ENCODE measurements around the gene PKD1. TPM values are rescaled to one million over a fixed set of nuclear protein-coding genes. Genes with fewer than 3 reads are reported as not detected.
A peak's percentile ranks its signal among the peaks of the same experiment; 100 is the strongest.

The PKD1 gene
- total and polyA plus RNA-seq, 4 experiments from 2014 or later, result 2.3 to 126 (median 68.1) TPM

DNA sequence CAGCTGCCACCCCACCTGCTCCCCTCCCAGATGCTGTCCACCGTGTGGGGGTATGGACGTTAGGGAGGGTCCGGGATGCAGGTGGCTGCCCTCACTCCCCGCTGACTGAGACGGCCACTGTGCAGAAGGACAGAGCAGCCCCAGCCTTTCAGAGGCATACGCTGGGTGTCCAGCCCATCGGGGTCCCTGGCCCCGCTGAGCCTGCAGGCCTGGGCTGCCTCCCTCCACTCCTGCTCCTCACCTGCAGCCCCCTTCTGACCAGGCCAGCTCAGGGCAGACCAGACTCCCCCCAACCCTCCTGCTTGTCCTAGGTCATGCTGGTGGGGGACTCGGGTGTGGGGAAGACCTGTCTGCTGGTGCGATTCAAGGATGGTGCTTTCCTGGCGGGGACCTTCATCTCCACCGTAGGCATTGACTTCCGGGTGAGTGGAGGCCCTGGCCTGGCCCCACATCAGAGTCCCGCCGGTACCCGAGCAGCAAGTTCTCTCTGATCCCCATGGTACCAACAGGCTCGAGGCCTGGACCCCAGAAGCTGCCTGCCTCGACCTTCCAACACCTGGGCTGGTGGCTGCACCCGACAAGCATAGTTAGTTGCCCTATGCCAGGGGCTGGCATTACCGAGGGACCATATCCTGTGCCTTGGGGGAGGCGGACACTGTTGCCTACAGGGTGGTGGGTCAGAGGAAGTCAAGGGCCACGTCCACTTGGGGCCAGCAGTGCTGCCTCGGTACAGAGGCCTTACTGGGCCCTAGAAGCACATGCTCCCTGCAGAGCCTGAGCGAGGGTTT, 14.1 kb upstream of the PKD1 start:
- H3K9me3 Mint-ChIP-seq, result no peaks in the 10 kb centered on the region
- peak overlapping the region in 7 of 8 donors; percentile 5 to 62 (median 49) for H3K4me3 Mint-ChIP-seq
- peaks cover 65% of the 10 kb centered on the region for H3K4me1 ChIP-seq (ENCODE audit: insufficient read depth, low read length)
- peaks cover 4% of the 10 kb centered on the region for H3K36me3 ChIP-seq (ENCODE audit: insufficient read depth, low read length)
- no peaks in the 10 kb centered on the region for H3K27me3 Mint-ChIP-seq
- H3K27ac ChIP-seq (ENCODE audit: low read depth, low read length), result no peak overlapping the region
- H3K36me3 Mint-ChIP-seq, result peaks cover 0 to 6% of the 10 kb centered on the region in 2 donors
- H3K27ac Mint-ChIP-seq, result peak overlapping the region in 1 of 7 donors; percentile 41
- H3K9me3 ChIP-seq (ENCODE audit: control insufficient read depth in 1 of 2, low read length in 2 of 2), result no peaks in the 10 kb centered on the region
- no peaks in the 10 kb centered on the region for H3K27me3 ChIP-seq (ENCODE audit: insufficient read depth, low read length)
- intact Hi-C loops (cut with micrococcal nuclease), result loop anchor here (10.0 kb wide), 1 partner anchor 285 kb away; no protein-coding TSS in a partner anchor
- CTCF ChIA-PET (ENCODE audit: partially characterized antibody), result interaction anchor here (0.6 to 4.0 kb wide), 4 partner anchors 9 to 134 kb away, joined by 3 to 38 read pairs (median 4); no protein-coding TSS in a partner anchor
- peaks cover 14 to 50% (median 29%) of the 10 kb centered on the region in 4 donors for H3K4me1 Mint-ChIP-seq
- DNase-seq, result peak in 1 of 5 donors; percentile 40
- H3K4me3 ChIP-seq (ENCODE audit: low read length in 2 of 2), result no peak overlapping the region
- POLR2A ChIA-PET (ENCODE audit: partially characterized antibody), result no interaction called here

DNA sequence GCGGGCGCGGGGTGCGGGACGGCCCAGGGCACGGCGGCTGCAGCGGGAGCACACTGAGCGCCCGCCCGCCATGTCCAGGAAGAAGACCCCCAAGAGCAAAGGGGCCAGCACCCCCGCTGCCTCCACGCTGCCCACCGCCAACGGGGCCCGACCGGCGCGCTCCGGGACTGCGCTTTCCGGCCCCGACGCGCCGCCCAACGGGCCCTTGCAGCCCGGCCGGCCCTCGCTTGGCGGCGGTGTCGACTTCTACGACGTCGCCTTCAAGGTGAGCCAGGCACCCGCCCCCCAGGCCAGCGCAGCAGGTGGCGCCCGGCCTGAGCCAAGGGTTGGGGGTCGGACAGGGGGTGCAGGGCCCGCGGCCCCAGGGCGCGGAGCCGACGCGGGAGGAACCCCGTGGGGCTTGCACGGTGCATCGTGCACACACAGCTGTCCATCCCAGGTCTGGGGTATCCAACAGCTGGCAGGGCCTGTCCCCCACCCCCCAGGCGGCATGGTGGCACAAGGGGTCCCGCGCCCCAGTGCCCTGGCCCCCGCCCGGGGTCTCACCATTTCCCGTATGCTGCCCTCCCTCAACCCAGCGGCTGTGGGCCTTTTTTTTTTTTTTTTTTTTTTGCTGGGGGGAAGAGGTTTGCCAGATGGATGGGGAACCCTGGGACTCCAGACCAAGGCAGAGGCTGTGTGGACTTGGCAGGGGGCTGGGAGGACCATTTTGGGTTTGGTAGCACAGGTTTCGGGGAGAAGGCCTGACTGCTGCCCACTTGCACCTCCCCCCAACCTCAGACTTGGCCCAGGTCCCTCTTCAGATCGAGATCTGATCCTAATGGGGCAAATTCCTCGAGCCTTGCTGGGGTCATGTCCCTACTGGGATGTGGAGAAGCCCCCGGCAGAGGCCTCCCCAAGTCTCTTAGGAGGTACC, 13.3 kb upstream of the PKD1 start:
- Histone ChIP-seq H3K27me3 (ENCODE audit: insufficient read depth, low read length) (no peaks in the 10 kb centered on the region), H3K27ac (ENCODE audit: low read depth, low read length) (no peak overlapping the region), H3K9me3 (ENCODE audit: control insufficient read depth in 1 of 2, low read length in 2 of 2) (no peaks in the 10 kb centered on the region), H3K4me1 (ENCODE audit: insufficient read depth, low read length) (peaks cover 56% of the 10 kb centered on the region), H3K4me3 (ENCODE audit: low read length in 2 of 2) (peak overlapping the region in 1 of 2 donors; percentile 35), H3K36me3 (ENCODE audit: insufficient read depth, low read length) (peaks cover 4% of the 10 kb centered on the region)
- DNase-seq, result peak in 2 of 5 donors; percentile 26 to 37
- ChIA-PET CTCF (ENCODE audit: partially characterized antibody) (interaction anchor here (1.4 kb wide), 1 partner anchor 8 kb away, joined by 4 read pairs; no protein-coding TSS in a partner anchor), POLR2A (ENCODE audit: partially characterized antibody) (interaction anchor here (0.6 to 2.2 kb wide), 2 partner anchors 185 to 819 kb away, joined by 4 to 10 read pairs; partner anchors contain the start of gene RPS2)
- Mint-ChIP-seq H3K27ac (no peak overlapping the region), H3K4me3 (peak overlapping the region in 5 of 8 donors; percentile 13 to 70 (median 45)), H3K27me3 (no peaks in the 10 kb centered on the region), H3K9me3 (no peaks in the 10 kb centered on the region), H3K4me1 (peaks cover 12 to 42% (median 22%) of the 10 kb centered on the region in 4 donors), H3K36me3 (peaks cover 0 to 4% of the 10 kb centered on the region in 2 donors)
- intact Hi-C loops (cut with micrococcal nuclease), result no loop called here

DNA sequence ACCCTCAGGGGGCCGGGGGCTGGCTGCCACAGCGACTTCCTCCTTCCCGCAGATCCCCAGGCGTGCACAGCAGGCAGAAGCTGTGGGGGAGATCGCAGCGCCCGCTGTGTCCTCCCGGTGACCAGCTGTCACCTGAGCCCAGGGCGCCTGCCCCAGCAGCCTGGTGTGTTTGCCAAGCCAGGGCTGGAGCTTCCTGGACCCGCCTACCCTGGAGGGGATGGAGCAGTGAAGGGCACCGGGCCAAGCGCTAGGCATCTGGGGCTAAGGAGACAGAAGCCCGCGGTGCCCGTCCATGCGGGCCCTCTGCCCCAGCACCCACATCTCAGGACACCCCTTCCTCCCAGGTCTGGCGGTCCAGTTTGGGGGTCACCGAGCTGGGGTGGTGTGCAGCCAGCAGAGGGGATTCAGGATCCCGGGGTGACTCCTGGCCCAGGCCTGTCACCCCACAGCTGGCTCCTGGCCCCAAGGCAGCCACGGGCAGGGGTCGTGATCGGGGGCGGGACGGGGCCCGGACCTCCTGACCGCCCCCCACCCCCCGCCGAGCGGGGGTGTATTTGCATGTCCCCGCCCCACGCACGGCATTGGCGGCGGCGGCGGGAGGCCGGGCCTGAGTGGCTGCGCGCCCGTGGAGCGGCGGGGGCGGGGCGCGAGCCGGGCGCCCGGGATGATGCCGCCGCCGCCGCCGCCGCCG, 12.4 kb upstream of the PKD1 start, which contains the start of gene RAB26:
RAB26 (plus strand) TSS at position 645 of the 691 bp plus-strand sequence. CDS start 159 bp downstream, outside the sequence.
- intact Hi-C loops (cut with micrococcal nuclease), result no loop called here
- POLR2A ChIA-PET (ENCODE audit: partially characterized antibody), result interaction anchor here (0.9 to 3.0 kb wide), 3 partner anchors 7 to 184 kb away, joined by 4 to 26 read pairs (median 10); partner anchors contain the start of genes RPS2, TBL3 and TRAF7
- Mint-ChIP-seq H3K4me1 (peaks cover 5 to 33% (median 14%) of the 10 kb centered on the region in 4 donors), H3K36me3 (no peaks in the 10 kb centered on the region), H3K4me3 (peak within 1 kb of the TSS in 6 of 8 donors; percentile 25 to 70 (median 48)), H3K9me3 (no peaks in the 10 kb centered on the region), H3K27ac (no peak within 1 kb of the TSS), H3K27me3 (no peaks in the 10 kb centered on the region)
- CTCF ChIA-PET (ENCODE audit: partially characterized antibody), result interaction anchor here (1.1 to 1.9 kb wide), 4 partner anchors 12 to 144 kb away, joined by 3 to 6 read pairs (median 3); partner anchors contain the start of gene PKD1
- Histone ChIP-seq H3K4me3 (ENCODE audit: low read length in 2 of 2) (peak within 1 kb of the TSS in 1 of 2 donors; percentile 35), H3K27me3 (ENCODE audit: insufficient read depth, low read length) (no peaks in the 10 kb centered on the region), H3K36me3 (ENCODE audit: insufficient read depth, low read length) (peaks cover 4% of the 10 kb centered on the region), H3K27ac (ENCODE audit: low read depth, low read length) (no peak within 1 kb of the TSS), H3K9me3 (ENCODE audit: control insufficient read depth in 1 of 2, low read length in 2 of 2) (no peaks in the 10 kb centered on the region), H3K4me1 (ENCODE audit: insufficient read depth, low read length) (peaks cover 48% of the 10 kb centered on the region)
- peak; percentile 53 to 63 (median 59) for DNase-seq

DNA sequence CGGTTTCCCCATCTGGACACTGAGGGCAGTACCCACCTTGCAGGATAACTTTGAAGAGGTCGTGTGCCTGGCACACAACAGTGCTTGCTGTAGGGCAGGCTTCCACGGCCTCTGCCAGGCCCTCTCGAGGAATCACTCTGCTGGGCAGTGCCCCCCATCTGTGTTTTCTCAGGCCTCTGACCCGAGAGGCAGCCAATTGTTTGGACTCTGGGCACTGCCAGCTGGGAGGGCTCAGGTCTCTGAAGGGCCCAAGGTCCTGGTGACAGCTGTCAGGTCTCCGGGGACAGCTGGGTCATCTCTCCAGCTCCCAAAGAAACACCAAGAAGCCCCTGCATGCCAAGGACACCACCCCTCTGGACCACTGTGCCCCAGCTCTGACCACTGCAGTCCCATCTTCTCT, 11.7 kb upstream of the PKD1 start:
- Histone ChIP-seq H3K4me3 (ENCODE audit: low read length in 2 of 2) (no peak overlapping the region), H3K27me3 (ENCODE audit: insufficient read depth, low read length) (no peaks in the 10 kb centered on the region), H3K27ac (ENCODE audit: low read depth, low read length) (no peak overlapping the region), H3K36me3 (ENCODE audit: insufficient read depth, low read length) (peaks cover 4% of the 10 kb centered on the region), H3K4me1 (ENCODE audit: insufficient read depth, low read length) (peaks cover 40% of the 10 kb centered on the region), H3K9me3 (ENCODE audit: control insufficient read depth in 1 of 2, low read length in 2 of 2) (no peaks in the 10 kb centered on the region)
- H3K27ac Mint-ChIP-seq, result peak overlapping the region in 2 of 7 donors; percentile 62 to 66
- H3K9me3 Mint-ChIP-seq, result no peaks in the 10 kb centered on the region
- intact Hi-C loops (cut with micrococcal nuclease), result no loop called here
- no peaks in the 10 kb centered on the region for H3K27me3 Mint-ChIP-seq
- CTCF ChIA-PET (ENCODE audit: partially characterized antibody), result interaction anchor here (1.1 to 1.9 kb wide), 4 partner anchors 12 to 144 kb away, joined by 3 to 6 read pairs (median 3); partner anchors contain the start of gene PKD1
- POLR2A ChIA-PET (ENCODE audit: partially characterized antibody), result interaction anchor here (0.9 to 3.0 kb wide), 3 partner anchors 8 to 183 kb away, joined by 4 to 26 read pairs (median 10); partner anchors contain the start of genes RPS2, TBL3 and TRAF7
- H3K36me3 Mint-ChIP-seq, result no peaks in the 10 kb centered on the region
- peak in 1 of 5 donors; percentile 32 for DNase-seq
- peaks cover 4 to 26% (median 13%) of the 10 kb centered on the region in 4 donors for H3K4me1 Mint-ChIP-seq
- H3K4me3 Mint-ChIP-seq, result peak overlapping the region in 5 of 8 donors; percentile 30 to 71 (median 51)

DNA sequence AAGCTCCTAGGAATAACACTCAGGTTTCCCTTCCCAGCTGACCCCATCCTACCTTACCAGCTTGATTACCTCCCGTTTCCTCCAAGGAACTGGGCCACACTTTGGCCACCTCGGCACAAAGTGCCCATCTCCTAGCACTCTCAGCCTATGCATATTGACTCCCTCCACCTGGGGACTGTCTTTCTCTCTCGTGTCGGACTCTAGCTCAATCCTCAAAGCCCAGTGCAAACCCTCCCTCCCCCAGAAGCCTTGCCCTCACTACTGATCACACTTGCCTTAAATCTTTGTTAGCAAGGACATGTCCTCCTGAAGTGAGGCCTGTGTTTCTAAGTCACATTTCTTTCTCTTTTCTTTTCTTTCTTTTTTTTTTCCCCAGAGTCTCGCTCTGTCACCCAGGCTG, 10.1 kb upstream of the PKD1 start:
- Histone ChIP-seq H3K27me3 (ENCODE audit: insufficient read depth, low read length) (no peaks in the 10 kb centered on the region), H3K4me3 (ENCODE audit: low read length in 2 of 2) (no peak overlapping the region), H3K27ac (ENCODE audit: low read depth, low read length) (no peak overlapping the region), H3K9me3 (ENCODE audit: control insufficient read depth in 1 of 2, low read length in 2 of 2) (no peaks in the 10 kb centered on the region), H3K4me1 (ENCODE audit: insufficient read depth, low read length) (peaks cover 25% of the 10 kb centered on the region), H3K36me3 (ENCODE audit: insufficient read depth, low read length) (no peaks in the 10 kb centered on the region)
- ChIA-PET POLR2A (ENCODE audit: partially characterized antibody) (interaction anchor here (3.0 kb wide), 1 partner anchor 9 kb away, joined by 26 read pairs; the partner anchor contains the start of gene TRAF7), CTCF (ENCODE audit: partially characterized antibody) (interaction anchor here (0.7 to 2.2 kb wide), 3 partner anchors 9 to 124 kb away, joined by 3 to 9 read pairs (median 3); no protein-coding TSS in a partner anchor)
- intact Hi-C loops (cut with micrococcal nuclease), result no loop called here
- H3K27me3 Mint-ChIP-seq, result no peaks in the 10 kb centered on the region
- no peaks in the 10 kb centered on the region for H3K36me3 Mint-ChIP-seq
- H3K4me3 Mint-ChIP-seq, result no peak overlapping the region
- peak overlapping the region in 1 of 7 donors; percentile 3 for H3K27ac Mint-ChIP-seq
- DNase-seq, result no peak
- peaks cover 0 to 14% (median 5%) of the 10 kb centered on the region in 4 donors for H3K4me1 Mint-ChIP-seq
- H3K9me3 Mint-ChIP-seq, result no peaks in the 10 kb centered on the region

DNA sequence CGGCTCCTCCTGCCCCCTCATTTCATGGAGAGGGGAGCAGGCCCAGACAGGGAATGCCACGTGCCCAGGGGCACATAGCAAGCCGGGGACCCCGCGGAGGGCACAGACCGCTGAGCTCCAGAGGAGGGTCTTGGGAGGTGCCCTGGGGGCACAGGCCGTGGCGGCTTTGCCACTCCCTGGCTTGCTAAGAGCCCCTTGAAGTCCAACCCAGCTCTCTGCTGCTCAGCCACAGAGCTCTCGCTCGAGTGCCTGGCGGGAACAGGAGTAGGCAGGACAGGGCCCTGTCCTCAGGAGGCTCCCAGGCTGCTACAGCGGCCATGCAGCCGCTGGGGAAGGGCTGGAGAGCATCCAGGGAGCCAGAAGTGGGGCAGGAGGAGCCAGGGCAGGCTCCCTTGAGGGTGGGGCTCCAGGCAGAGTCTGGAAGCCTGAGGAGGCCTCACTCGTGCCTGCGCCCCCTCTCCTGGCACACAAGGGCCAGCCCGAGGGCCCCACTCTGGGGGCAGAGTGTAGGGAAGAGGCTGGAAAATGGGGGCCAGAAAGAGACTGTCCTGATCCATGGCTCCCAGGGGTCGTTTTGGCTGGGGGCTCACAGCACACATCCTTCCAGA, 8.3 kb upstream of the PKD1 start:
- DNase-seq, result peak in 1 of 5 donors; percentile 43
- Mint-ChIP-seq H3K4me3 (no peak overlapping the region), H3K27me3 (no peaks in the 10 kb centered on the region), H3K36me3 (no peaks in the 10 kb centered on the region), H3K27ac (no peak overlapping the region), H3K9me3 (no peaks in the 10 kb centered on the region), H3K4me1 (peaks cover 2 to 12% (median 4%) of the 10 kb centered on the region in 4 donors)
- Histone ChIP-seq H3K27me3 (ENCODE audit: insufficient read depth, low read length) (no peaks in the 10 kb centered on the region), H3K9me3 (ENCODE audit: control insufficient read depth in 1 of 2, low read length in 2 of 2) (no peaks in the 10 kb centered on the region), H3K4me1 (ENCODE audit: insufficient read depth, low read length) (peaks cover 10% of the 10 kb centered on the region), H3K27ac (ENCODE audit: low read depth, low read length) (no peak overlapping the region), H3K4me3 (ENCODE audit: low read length in 2 of 2) (no peak overlapping the region), H3K36me3 (ENCODE audit: insufficient read depth, low read length) (no peaks in the 10 kb centered on the region)
- POLR2A ChIA-PET (ENCODE audit: partially characterized antibody), result interaction anchor here (0.6 to 1.5 kb wide), 3 partner anchors 9 to 117 kb away, joined by 4 to 7 read pairs (median 5); partner anchors contain the start of genes NHERF2 and TRAF7
- intact Hi-C loops (cut with micrococcal nuclease), result no loop called here
- CTCF ChIA-PET (ENCODE audit: partially characterized antibody), result interaction anchor here (0.6 to 1.5 kb wide), 6 partner anchors 9 to 279 kb away, joined by 3 to 6 read pairs (median 3); partner anchors contain the start of gene TRAF7

Measured in CD4-positive, alpha-beta memory T cell (primary cell).